GM12892 (cell line): ENCODE data around the gene MAP2K5.

Source experiments
- DNase-seq: peaks from one replicate; pipeline ENCODE4 v3.0.0; 2011; ENCODE audit not compliant: insufficient read length
- FAIRE-seq: peaks from 2 replicates; lab custom pipeline; 2011; peaks lifted over from hg19 to GRCh38; lab: Jason Lieb, UNC
- POLR2A ChIP-seq: IDR thresholded peaks from 2 replicates; pipeline ENCODE4 v1.6.1; 2011; ENCODE audit warnings: low read depth, low read length, control low read depth
- POLR2AphosphoS5 ChIP-seq: IDR thresholded peaks from 2 replicates; pipeline ENCODE4 v1.6.1; 2011; ENCODE audit warnings: low read depth, low read length, control low read depth
- TAF1 ChIP-seq: IDR thresholded peaks from 2 replicates; pipeline ENCODE4 v1.6.1; 2011; ENCODE audit warnings: low read depth, mild to moderate bottlenecking, control low read depth, low read length, borderline replicate concordance

Gene MAP2K5

DNA sequence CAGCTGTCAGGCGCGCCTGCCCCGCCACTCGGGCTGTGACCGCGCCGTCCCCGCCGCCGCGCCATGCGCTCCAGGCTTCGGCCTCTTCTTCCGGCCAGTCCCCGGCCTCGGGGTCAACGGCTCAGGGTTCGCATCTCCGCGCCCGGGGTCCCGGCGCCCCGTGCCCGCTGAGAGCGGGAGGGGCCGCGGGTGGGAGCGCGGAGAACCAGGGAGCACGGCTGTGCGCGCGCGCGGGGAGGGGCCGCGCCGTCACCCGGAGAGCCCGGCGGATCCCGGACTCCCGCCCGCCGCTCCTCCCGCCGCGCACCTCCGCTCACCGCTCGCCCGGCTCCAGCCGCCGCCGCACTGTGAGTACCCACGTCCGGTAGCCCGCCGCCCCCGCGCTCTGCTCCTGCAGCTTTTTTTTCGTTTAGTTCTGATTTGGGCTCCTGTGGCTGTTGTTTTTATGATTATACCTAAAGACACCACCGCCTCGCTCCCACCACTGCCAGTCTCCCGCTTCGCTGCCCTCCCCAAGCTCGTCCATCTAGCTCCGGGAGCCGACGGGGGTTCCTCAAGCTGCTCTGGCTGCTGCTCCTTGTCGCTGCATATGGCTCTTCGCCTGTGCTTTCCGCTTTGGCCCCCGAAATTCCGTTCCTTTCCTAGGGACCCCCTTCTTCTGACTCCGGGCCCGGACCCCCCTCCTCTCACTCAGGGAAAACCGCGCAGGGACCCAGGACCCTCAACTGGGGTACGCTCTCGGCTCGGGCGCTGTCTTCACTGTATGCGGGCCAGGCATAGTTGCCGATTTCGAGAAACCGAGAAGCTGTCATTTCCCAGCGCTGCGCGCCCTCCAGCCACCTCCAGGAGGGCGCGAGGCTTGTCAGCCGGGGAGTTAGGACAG, 281.1 kb downstream of the MAP2K5 start:
- TF ChIP-seq TAF1: no peak
- DNase-seq: no peak
- FAIRE-seq: no peak

- TF ChIP-seq POLR2A (no peak), POLR2AphosphoS5 (no peak), TAF1 (no peak)
- FAIRE-seq (no peak), DNase-seq (no peak)
These were observed 281.9 kb downstream of the MAP2K5 start for GRCh38 chr15:67824197-67824968.

DNA sequence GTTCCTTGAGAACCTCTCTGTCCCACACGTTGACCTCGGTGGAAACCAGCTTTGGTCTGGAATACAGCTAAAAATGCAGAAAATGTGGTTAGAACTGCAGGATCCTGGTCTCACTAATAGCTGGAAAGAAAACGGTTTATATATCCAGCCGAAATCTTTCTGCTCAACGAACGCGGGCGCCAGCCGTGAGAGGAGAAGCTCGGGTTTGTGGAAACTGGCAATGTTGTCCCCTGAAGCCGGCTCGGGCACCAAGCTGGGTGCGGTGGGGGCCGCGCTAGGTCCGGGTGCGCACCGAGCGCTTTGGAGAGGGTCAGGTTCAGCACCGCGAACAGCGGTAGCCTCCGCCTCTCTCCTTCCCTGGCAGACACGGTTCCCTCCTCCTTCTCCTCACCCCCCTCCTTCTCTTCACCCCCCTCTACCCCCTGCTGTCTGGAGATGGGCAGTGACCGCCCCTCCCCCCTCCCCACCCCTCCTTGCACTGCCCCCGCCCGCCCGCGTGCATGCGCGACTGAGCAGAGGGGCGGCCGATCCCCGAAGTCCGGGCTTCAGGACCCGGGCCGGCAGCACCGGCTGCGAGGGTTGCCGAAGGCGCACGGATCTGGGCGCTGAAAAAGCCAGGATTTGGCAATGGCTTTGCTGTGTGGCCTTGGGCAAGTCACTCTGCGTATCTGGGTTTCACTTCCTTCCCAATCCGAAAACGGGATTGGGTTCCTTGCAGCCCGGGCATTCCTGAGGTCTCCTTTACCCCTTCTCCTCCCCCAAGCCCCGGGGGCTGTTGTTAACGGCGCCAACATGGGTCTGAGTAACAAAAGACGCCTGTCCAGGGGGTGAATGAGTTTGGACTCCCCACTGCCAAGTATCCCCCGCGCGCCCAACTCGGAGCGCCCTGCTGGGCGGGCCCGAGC, 282.7 kb downstream of the MAP2K5 start, which contains the start of gene SKOR1:
SKOR1 (plus strand) TSS at position 534 of the 905 bp plus-strand sequence; CDS start at position 628, 94 bp downstream.
- FAIRE-seq (no peak), DNase-seq (no peak)
- TF ChIP-seq TAF1: no peak
- TF ChIP-seq POLR2AphosphoS5: no peak
- TF ChIP-seq POLR2A: no peak

- FAIRE-seq (no peak), DNase-seq (no peak)
These were observed 283.6 kb downstream of the MAP2K5 start for GRCh38 chr15:67825881-67826716.

GRCh38 chr15:67826717-67827561, 284.4 kb downstream of the MAP2K5 start:
- no peak for DNase-seq
- no peak for FAIRE-seq
- no peak for TF ChIP-seq TAF1
- TF ChIP-seq POLR2A: no peak
- TF ChIP-seq POLR2AphosphoS5: no peak

More at GRCh38 chr15:67825881-67826716, 283.6 kb downstream of the MAP2K5 start:
- TF ChIP-seq POLR2AphosphoS5: no peak
- TF ChIP-seq TAF1: no peak
- no peak for TF ChIP-seq POLR2A

DNA sequence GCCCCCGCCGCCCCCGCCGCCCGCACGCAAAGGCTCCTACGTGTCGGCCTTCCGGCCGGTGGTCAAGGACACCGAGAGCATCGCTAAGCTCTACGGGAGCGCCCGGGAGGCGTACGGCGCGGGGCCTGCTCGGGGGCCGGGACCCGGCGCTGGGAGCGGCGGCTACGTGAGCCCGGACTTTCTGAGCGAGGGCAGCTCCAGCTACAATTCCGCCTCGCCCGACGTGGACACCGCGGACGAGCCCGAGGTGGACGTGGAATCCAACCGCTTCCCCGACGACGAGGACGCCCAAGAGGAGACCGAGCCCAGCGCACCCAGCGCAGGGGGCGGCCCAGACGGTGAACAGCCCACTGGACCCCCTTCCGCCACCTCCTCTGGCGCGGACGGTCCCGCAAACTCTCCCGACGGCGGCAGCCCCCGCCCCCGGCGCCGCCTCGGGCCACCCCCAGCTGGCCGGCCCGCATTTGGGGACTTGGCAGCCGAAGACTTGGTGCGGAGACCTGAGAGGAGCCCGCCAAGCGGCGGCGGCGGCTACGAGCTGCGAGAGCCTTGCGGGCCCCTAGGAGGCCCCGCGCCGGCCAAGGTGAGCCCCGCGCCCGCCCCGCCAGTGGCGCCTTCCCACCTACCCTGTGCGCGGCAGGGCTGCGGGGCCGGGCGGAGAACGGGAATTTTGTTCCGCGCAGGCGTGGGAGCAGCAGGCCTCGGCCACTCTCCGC, 285.2 kb downstream of the MAP2K5 start:
- TF ChIP-seq POLR2AphosphoS5 (no peak), POLR2A (no peak), TAF1 (no peak)
- FAIRE-seq: no peak
- no peak for DNase-seq

DNA sequence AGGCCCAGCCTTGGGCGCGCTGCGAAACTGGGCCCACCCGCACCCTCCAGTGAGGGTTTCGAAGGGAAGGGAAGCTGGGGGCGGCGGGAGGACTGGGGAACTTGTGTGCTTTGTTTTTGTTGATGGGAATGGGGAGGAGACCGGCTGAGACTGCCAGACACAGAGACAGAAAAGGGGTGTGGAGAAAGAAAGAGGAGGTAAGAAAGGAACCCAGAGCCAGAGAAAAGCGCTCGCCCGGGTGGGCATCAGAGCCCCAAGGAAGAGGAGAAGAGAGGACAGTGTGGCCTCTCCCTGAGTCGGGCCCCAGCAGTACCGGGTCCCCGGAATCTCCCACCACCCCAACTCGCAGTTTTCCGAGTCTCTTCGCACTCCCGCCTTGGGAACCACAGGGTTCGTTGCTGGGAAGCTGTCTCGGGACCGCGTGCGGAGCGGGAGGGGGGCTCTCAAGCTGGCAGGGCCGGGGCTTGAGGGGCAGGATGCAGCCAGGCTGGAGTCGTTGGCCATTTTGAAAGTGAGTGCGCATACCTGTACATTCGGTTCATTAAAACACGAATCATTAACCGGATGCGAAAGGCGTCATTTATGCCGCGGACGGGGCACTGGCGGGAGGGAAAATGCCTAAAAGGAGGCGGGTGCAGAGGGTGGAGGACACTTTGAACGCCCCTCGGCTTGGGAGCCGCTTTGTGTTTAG, 285.9 kb downstream of the MAP2K5 start:
- DNase-seq: no peak
- TF ChIP-seq POLR2AphosphoS5 (no peak), TAF1 (no peak), POLR2A (no peak)
- no peak for FAIRE-seq

GRCh38 chr15:67828969-67829646, 286.6 kb downstream of the MAP2K5 start:
- TF ChIP-seq POLR2AphosphoS5 (no peak), POLR2A (no peak), TAF1 (no peak)
- no peak for DNase-seq
- no peak for FAIRE-seq
